ENCODE results near the gene TOB1.

TOB1 gene

GRCh38 chr17:50843150-50843905 is 22.8 kb downstream of the TOB1 start:
- no peak for DNase-seq

- DNase-seq = no peak
Measured at GRCh38 chr17:50842506-50843149, 23.5 kb downstream of the TOB1 start.

GRCh38 chr17:50841949-50842354 is 24.2 kb downstream of the TOB1 start:
- DNase-seq = peak; percentile 62

GRCh38 chr17:50841277-50841948 is 24.7 kb downstream of the TOB1 start:
- DNase-seq = no peak

- no peak for DNase-seq
Measured at GRCh38 chr17:50840311-50840851, 25.8 kb downstream of the TOB1 start.

- DNase-seq = no peak
Measured at GRCh38 chr17:50839591-50840310, 26.4 kb downstream of the TOB1 start.

- DNase-seq = no peak
Measured at GRCh38 chr17:50837980-50838954, 27.9 kb downstream of the TOB1 start.

- DNase-seq = no peak
Measured at GRCh38 chr17:50837286-50837979, 28.7 kb downstream of the TOB1 start.

GRCh38 chr17:50836826-50837225 is 29.3 kb downstream of the TOB1 start:
- no peak for DNase-seq

- DNase-seq = no peak
Measured at GRCh38 chr17:50835301-50836234, 30.6 kb downstream of the TOB1 start, which contains the start of gene WFIKKN2. Gene WFIKKN2 (plus strand): TSS chr17:50835586. CDS start chr17:50835938, 352 bp downstream.

- DNase-seq = no peak
Measured at GRCh38 chr17:50834429-50835300, 31.5 kb downstream of the TOB1 start.

GRCh38 chr17:50833510-50834428 is 32.4 kb downstream of the TOB1 start:
- no peak for DNase-seq

- no peak for DNase-seq
Measured at GRCh38 chr17:50832864-50833381, 33.2 kb downstream of the TOB1 start.

GRCh38 chr17:50832267-50832863 is 33.8 kb downstream of the TOB1 start:
- DNase-seq = no peak

GRCh38 chr17:50831471-50831928 is 34.7 kb downstream of the TOB1 start:
- no peak for DNase-seq

- no peak for DNase-seq
Measured at GRCh38 chr17:50830994-50831393, 35.2 kb downstream of the TOB1 start.

- DNase-seq = no peak
Measured at GRCh38 chr17:50830352-50830751, 35.8 kb downstream of the TOB1 start.

All from SHP77 treated with DMSO at 0.1 percent for 48 hours (cell line).